ENCODE results near the gene IL1RAPL2.

Gene IL1RAPL2

DNA sequence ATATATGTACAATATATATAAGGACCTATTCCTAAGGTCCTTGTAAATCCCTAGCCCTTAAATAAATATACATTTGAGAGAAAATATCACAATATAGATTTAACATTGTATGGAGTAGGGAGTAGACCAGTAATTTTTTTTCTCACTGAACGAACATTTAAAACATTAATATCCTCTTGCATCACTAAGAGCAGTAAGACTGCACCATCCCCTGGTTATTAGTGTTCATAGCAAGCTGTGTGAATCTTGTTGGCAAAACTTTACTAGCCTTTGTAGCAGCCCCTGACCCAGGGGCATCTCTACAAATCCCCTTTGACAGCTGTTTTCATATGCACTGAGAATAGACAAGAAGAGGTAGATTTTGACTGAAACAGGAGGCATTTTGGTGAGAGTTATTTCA is 146.5 kb downstream of the IL1RAPL2 start:
- H3K27me3 ChIP-seq, result no peaks in the 10 kb centered on the region
- no peaks in the 10 kb centered on the region for H4K20me1 ChIP-seq
- no peaks in the 10 kb centered on the region for H3K4me1 ChIP-seq
- H3K9me3 ChIP-seq, result peaks cover 3% of the 10 kb centered on the region; the same call in 1 of the 2 replicates
- no peak overlapping the region for H3K4me3 ChIP-seq
- H3K9ac ChIP-seq, result no peak overlapping the region
- H3K4me2 ChIP-seq, result no peak overlapping the region
- no peak overlapping the region for H3K27ac ChIP-seq
- no peak for TF ChIP-seq Cebpa-rat (IDR thresholded peaks at IDR 0.05)
- H3K36me3 ChIP-seq, result no peaks in the 10 kb centered on the region

DNA sequence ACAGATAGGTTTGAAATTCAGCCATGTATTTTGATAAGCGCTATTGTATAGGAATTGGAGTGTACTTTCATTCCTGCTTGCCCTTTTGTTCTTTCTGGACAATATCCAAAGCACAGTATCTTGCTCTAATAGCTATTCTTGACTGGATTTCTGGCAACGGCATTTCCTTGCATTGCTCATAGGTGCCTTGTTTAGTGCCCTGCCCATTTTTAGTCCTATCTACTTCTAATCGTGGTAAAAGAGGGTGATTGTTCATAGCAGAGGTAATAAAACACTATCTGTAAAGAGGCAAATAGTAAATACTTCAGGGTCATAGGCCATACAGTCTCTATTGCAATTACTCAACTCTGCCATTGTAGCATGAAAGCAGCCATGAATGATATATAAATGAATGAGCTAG is 155.9 kb downstream of the IL1RAPL2 start:
- H3K27me3 ChIP-seq, result no peaks in the 10 kb centered on the region
- no peak overlapping the region for H3K27ac ChIP-seq
- no peak for TF ChIP-seq Cebpa-rat (IDR thresholded peaks at IDR 0.05)
- H3K36me3 ChIP-seq, result no peaks in the 10 kb centered on the region
- no peak overlapping the region for H3K4me2 ChIP-seq
- H3K4me1 ChIP-seq, result no peaks in the 10 kb centered on the region
- H3K4me3 ChIP-seq, result no peak overlapping the region
- H3K9me3 ChIP-seq, result peaks cover 6% of the 10 kb centered on the region; the same call in 1 of the 2 replicates
- no peaks in the 10 kb centered on the region for H4K20me1 ChIP-seq
- no peak overlapping the region for H3K9ac ChIP-seq

DNA sequence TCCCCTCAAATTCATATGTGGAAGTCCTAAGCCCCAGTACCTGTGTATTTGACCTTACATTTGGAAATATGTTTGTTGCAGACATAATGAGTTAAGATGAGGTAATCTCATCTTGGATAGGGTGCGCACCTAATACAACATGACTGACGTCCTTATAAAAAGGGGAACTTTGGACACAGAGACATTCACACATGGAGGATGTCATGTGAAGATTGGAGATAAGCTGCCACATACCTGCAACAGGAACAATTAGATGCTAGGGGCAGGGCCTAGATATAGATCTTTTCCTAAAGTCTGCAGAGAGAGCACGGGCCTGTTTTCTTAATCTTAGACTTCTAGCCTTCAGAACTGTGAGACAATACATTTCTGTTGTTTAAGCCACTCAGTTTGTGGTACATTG is 162.5 kb downstream of the IL1RAPL2 start:
- H3K4me1 ChIP-seq, result no peaks in the 10 kb centered on the region
- no peak overlapping the region for H3K27ac ChIP-seq
- no peaks in the 10 kb centered on the region for H3K36me3 ChIP-seq
- no peak overlapping the region for H3K9ac ChIP-seq
- no peak overlapping the region for H3K4me3 ChIP-seq
- no peaks in the 10 kb centered on the region for H3K9me3 ChIP-seq
- no peaks in the 10 kb centered on the region for H4K20me1 ChIP-seq
- TF ChIP-seq Cebpa-rat (IDR thresholded peaks at IDR 0.05), result no peak
- no peak overlapping the region for H3K4me2 ChIP-seq
- no peaks in the 10 kb centered on the region for H3K27me3 ChIP-seq

DNA sequence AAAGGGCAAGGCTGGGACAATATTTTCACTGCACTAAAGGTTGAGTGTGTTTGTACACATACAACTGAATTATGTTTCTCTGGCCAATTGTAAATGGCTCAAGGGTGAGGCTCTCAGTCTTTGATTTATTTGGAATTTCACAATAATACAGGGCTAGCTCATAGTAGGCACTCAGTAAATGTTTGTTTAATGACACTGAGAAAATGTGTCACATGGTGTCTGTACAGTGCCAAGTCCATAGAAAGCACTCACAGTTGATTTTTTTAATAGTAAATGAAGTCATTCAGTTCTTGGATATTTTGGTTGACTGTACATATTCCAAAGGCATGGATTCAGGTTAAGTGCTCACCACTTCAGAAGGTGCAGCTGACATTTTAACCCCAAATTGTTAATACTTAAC is 176.4 kb downstream of the IL1RAPL2 start:
- Histone ChIP-seq H3K36me3 (no peaks in the 10 kb centered on the region), H3K4me3 (no peak overlapping the region), H4K20me1 (no peaks in the 10 kb centered on the region), H3K27ac (no peak overlapping the region), H3K9ac (no peak overlapping the region), H3K27me3 (no peaks in the 10 kb centered on the region), H3K9me3 (no peaks in the 10 kb centered on the region), H3K4me2 (no peak overlapping the region), H3K4me1 (no peaks in the 10 kb centered on the region)
- TF ChIP-seq Cebpa-rat (IDR thresholded peaks at IDR 0.05), result no peak

DNA sequence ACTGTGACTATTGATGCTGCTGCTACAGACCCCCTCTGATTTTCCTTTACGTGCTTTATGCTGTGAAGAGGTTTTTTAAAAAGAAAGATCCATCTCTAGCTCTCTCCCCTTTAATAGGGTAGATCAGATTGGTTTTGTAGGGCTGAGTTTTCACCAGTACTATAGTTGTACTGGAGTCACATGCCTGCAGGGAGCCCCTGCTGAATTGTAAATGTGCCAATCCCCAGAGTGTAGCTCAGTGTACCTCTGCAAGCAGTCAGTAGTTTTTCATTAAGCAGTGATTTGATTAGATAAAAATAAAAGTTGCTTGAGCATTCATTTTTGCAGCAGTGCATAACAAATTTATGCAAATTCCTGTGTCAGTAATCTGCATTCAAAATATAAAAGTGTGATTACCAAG is 179.2 kb downstream of the IL1RAPL2 start:
- no peaks in the 10 kb centered on the region for H3K27me3 ChIP-seq
- H3K9me3 ChIP-seq, result no peaks in the 10 kb centered on the region
- H3K4me3 ChIP-seq, result no peak overlapping the region
- no peak overlapping the region for H3K27ac ChIP-seq
- no peak for TF ChIP-seq Cebpa-rat (IDR thresholded peaks at IDR 0.05)
- H3K4me2 ChIP-seq, result no peak overlapping the region
- H3K36me3 ChIP-seq, result no peaks in the 10 kb centered on the region
- no peaks in the 10 kb centered on the region for H4K20me1 ChIP-seq
- H3K4me1 ChIP-seq, result no peaks in the 10 kb centered on the region
- no peak overlapping the region for H3K9ac ChIP-seq

DNA sequence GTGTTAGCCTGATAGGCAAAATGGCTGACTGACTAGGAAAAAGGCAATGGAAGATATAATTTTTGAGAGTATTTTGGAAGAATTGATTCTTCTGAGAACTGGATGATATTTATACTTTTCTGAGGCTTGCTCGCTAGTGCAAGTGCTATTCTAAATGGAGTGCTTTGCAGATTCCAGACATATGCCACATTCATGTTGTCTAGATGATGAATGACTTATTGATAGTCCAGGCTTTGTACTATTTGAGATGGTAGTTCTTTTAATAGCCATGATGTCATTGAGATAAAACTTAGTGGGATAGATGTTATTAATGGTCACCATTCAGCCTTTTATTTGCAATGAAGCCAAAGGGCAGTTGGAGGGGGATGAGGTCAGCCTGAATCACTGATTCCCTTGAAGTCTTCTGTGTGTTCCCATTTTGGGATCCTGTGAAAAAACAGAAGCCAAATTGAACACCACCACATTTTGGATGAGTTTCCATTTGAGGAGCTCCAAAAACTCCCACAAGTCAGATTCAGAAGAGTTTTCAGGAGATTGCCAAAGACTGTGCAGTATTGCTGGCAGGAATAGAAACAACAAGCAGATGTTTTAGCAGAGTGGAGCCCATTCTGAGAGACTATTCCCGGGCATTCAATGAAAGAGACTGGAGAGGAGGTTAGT is 184.1 kb downstream of the IL1RAPL2 start:
- H3K4me1 ChIP-seq, result no peaks in the 10 kb centered on the region
- no peak overlapping the region for H3K4me2 ChIP-seq
- no peak overlapping the region for H3K4me3 ChIP-seq
- no peaks in the 10 kb centered on the region for H3K36me3 ChIP-seq
- no peaks in the 10 kb centered on the region for H3K27me3 ChIP-seq
- H4K20me1 ChIP-seq, result no peaks in the 10 kb centered on the region
- no peaks in the 10 kb centered on the region for H3K9me3 ChIP-seq
- TF ChIP-seq Cebpa-rat (IDR thresholded peaks at IDR 0.05), result no peak
- no peak overlapping the region for H3K27ac ChIP-seq
- no peak overlapping the region for H3K9ac ChIP-seq

DNA sequence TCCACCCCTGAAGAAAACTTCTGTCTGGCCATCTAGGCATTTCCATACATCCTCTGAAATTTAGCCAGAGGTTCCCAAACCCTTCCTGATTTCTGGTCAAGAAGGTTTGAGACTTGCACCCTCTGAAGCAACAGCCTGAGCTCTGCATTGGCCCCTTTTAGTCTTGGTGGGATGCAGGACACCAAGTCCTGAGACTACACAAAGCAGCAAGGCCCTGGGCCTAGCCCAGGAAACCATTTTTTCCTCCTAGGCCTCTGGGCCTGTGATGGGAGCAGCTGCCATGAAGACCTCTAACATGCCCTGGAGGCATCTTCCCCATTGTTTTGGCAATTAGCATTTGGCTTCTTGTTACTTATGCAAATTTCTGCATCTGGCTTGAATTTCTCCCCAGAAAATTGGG is 196.6 kb downstream of the IL1RAPL2 start:
- Histone ChIP-seq H3K27ac (no peak overlapping the region), H3K36me3 (no peaks in the 10 kb centered on the region), H3K4me3 (no peak overlapping the region), H3K27me3 (no peaks in the 10 kb centered on the region), H4K20me1 (no peaks in the 10 kb centered on the region), H3K4me2 (no peak overlapping the region), H3K9me3 (peaks cover 39% of the 10 kb centered on the region), H3K9ac (no peak overlapping the region), H3K4me1 (no peaks in the 10 kb centered on the region)
- no peak for TF ChIP-seq Cebpa-rat (IDR thresholded peaks at IDR 0.05)

DNA sequence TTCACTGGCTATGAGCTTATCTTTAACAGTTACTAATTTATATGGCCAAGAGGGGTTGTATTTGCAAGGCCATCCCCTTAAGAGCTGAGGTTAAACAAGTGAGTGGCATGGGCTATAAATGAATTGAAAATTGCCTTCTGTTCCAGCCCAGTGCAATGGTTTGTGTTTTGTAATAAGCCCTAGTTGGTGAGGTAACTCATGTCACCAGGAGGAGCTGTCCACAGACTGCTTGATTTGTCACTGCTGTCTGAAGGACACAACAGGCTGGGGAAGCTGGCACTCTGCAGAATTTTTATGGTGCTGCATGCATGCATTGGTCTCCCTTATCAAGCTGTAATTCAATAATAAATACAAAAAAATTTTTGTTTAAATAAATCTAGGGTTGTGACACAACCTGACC is 223.8 kb downstream of the IL1RAPL2 start:
- Histone ChIP-seq H3K9me3 (no peaks in the 10 kb centered on the region), H3K4me3 (no peak overlapping the region), H3K27me3 (no peaks in the 10 kb centered on the region), H3K4me2 (no peak overlapping the region), H4K20me1 (no peaks in the 10 kb centered on the region), H3K4me1 (no peaks in the 10 kb centered on the region), H3K9ac (no peak overlapping the region), H3K27ac (no peak overlapping the region), H3K36me3 (no peaks in the 10 kb centered on the region)
- TF ChIP-seq Cebpa-rat (IDR thresholded peaks at IDR 0.05), result no peak

DNA sequence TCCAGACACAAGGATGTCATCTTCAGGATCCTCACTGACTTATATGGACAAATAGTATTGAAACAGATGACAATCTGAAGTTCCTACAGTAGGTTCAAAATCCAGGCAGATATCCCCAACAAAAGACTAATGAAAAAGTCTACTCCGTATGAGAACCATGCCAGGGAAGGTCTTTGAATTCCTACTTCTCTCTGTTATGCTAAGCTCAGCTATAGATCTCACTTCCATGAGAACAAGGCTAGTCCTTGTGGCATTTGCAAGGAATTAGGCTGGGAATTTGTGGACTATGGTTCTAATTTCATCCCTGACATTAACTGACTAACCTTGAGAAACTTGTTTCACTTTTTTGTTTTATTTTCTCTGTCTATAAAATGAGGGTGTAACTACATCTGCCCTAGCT is 229.8 kb downstream of the IL1RAPL2 start:
- Histone ChIP-seq H3K4me2 (no peak overlapping the region), H3K27ac (no peak overlapping the region), H3K4me3 (no peak overlapping the region), H4K20me1 (no peaks in the 10 kb centered on the region), H3K27me3 (no peaks in the 10 kb centered on the region), H3K9ac (no peak overlapping the region), H3K4me1 (no peaks in the 10 kb centered on the region), H3K36me3 (no peaks in the 10 kb centered on the region), H3K9me3 (no peaks in the 10 kb centered on the region)
- TF ChIP-seq Cebpa-rat (IDR thresholded peaks at IDR 0.05), result no peak

DNA sequence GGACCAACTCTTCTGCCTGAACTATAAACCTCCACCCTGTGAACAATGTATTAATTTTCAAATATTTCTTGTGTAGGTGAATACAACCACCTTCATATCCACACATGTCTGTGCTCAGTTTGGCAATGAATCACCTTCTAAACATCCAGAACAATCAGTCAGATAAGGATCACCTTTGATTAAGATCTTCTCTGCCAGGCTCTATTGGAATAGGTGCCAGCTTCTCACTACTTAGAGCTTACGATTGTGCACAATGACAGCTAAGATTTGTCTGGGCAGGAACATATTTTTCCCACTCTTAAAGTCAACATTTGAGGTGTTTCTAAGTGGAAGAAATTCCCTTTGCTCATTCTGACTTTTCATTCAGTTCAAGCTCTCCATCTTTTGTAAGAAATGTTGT is 237.2 kb downstream of the IL1RAPL2 start:
- H3K4me1 ChIP-seq, result no peaks in the 10 kb centered on the region
- no peak overlapping the region for H3K4me3 ChIP-seq
- H3K4me2 ChIP-seq, result no peak overlapping the region
- H3K27me3 ChIP-seq, result no peaks in the 10 kb centered on the region
- H3K27ac ChIP-seq, result no peak overlapping the region
- no peak overlapping the region for H3K9ac ChIP-seq
- H4K20me1 ChIP-seq, result no peaks in the 10 kb centered on the region
- no peaks in the 10 kb centered on the region for H3K36me3 ChIP-seq
- TF ChIP-seq Cebpa-rat (IDR thresholded peaks at IDR 0.05), result no peak
- H3K9me3 ChIP-seq, result no peaks in the 10 kb centered on the region

DNA sequence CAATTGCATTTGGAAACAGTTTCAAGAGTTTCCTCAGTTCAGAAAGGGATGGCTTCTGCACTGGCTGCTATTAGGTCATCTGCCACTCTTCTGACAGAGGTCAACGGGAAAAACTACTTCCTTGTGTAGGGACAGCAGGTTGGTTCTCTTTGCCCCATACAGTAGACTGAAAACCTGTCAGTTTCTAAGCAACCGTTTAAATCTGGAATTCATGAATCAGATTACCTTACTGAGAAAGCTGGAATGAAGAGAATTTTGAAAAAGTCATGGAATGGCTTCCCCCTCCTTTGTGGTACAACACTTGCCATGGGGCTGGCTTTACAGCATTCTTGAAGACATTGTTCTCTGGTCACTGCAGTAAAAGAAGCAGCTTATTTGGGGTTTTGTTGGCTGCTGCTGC is 240.3 kb downstream of the IL1RAPL2 start:
- H3K27ac ChIP-seq, result no peak overlapping the region
- H4K20me1 ChIP-seq, result no peaks in the 10 kb centered on the region
- H3K9ac ChIP-seq, result no peak overlapping the region
- no peak overlapping the region for H3K4me3 ChIP-seq
- no peaks in the 10 kb centered on the region for H3K27me3 ChIP-seq
- H3K4me1 ChIP-seq, result no peaks in the 10 kb centered on the region
- no peaks in the 10 kb centered on the region for H3K36me3 ChIP-seq
- no peaks in the 10 kb centered on the region for H3K9me3 ChIP-seq
- no peak overlapping the region for H3K4me2 ChIP-seq
- no peak for TF ChIP-seq Cebpa-rat (IDR thresholded peaks at IDR 0.05)
